Fibroblast of the aortic adventitia (primary cell): ENCODE data around the gene PPL. TPM values are rescaled to one million over a fixed set of nuclear protein-coding genes. Genes with fewer than 3 reads are reported as not detected.

ENCODE experiments used
- DNase-seq: peaks from one replicate; pipeline ENCODE4 v3.0.0-alpha.2; 2010; ENCODE audit warnings: low read depth
- H3K4me3 ChIP-seq: 2 replicates; pipeline ENCODE4 v1.5.1; 2011; ENCODE audit warnings: low read depth, mild to moderate bottlenecking, control low read depth, low read length, moderate library complexity
- CTCF ChIP-seq: IDR thresholded peaks from 2 replicates; pipeline ENCODE4 v1.5.1; 2011; ENCODE audit warnings: mild to moderate bottlenecking, low read length, control low read depth, inconsistent platforms; ENCODE audit not compliant: insufficient read depth
- total RNA-seq: library from RNA; depleted of rRNA; stranded (reverse); fragments of >200 nt; gene quantifications from 2 replicates; pipeline ENCODE4 v1.2.3, GENCODE V29; 2012; ENCODE audit warnings: low replicate concordance

Gene PPL
- total RNA-seq, 1 donor = 57.9 TPM

GRCh38 chr16:4915226-4915761 is 21.7 kb downstream of the PPL start:
- no peak overlapping the region for H3K4me3 ChIP-seq
- TF ChIP-seq CTCF = no peak
- DNase-seq = peak; percentile 72

- H3K4me3 ChIP-seq = no peak overlapping the region
- TF ChIP-seq CTCF = no peak
- no peak for DNase-seq
These were observed 22.3 kb downstream of the PPL start for GRCh38 chr16:4914528-4915225.

- no peak for TF ChIP-seq CTCF
- no peak for DNase-seq
- H3K4me3 ChIP-seq = no peak overlapping the region
These were observed 23.0 kb downstream of the PPL start for GRCh38 chr16:4913774-4914525.

- TF ChIP-seq CTCF = no peak
- no peak overlapping the region for H3K4me3 ChIP-seq
- DNase-seq = no peak
These were observed 23.7 kb downstream of the PPL start for GRCh38 chr16:4913130-4913773.

GRCh38 chr16:4911970-4912386 is 25.0 kb downstream of the PPL start:
- TF ChIP-seq CTCF = no peak
- DNase-seq = peak; percentile 75
- no peak overlapping the region for H3K4me3 ChIP-seq

- TF ChIP-seq CTCF = no peak
- no peak for DNase-seq
- H3K4me3 ChIP-seq = no peak overlapping the region
These were observed 26.1 kb downstream of the PPL start for GRCh38 chr16:4910828-4911227.
